HepG2 (cell line): ENCODE results near the gene APBB1. TPM values are rescaled to one million over a fixed set of nuclear protein-coding genes. Genes with fewer than 3 reads are reported as not detected.

ENCODE experiments used
- ATAC-seq: fragments of 200-7000 bp; cut with Tn5 transposase; 3 replicates; pipeline ENCODE4 v1.9.1; 2020; ENCODE audit warnings: mild to moderate bottlenecking, moderate library complexity
- BruUV-seq: library from RNA; stranded (reverse); fragments of 400-500 nt; replicated peaks from 2 replicates; lab custom pipeline; 2021; lab: Mats Ljungman, UMichigan
- CTCF ChIA-PET: fragments of 300-600 bp; formaldehyde crosslinking; extraction: SDS; loops from one replicate; lab custom pipeline; 2021; ENCODE audit warnings: low total read pairs, inconsistent platforms, low intra/inter-chr PET ratio; lab: Yijun Ruan, JAX
- POLR2A ChIA-PET: fragments of 350-600 bp; sonication (Branson Sonifier 250); formaldehyde crosslinking; loops from one replicate; lab custom pipeline; 2020; ENCODE audit warnings: antibody characterized with exemption, inconsistent platforms; lab: Yijun Ruan, JAX
- DNase-seq: peaks from one replicate; pipeline ENCODE4 v3.0.0-alpha.2; 2015; ENCODE audit warnings: low spot score
- FAIRE-seq: peaks from 3 replicates; lab custom pipeline; 2011; peaks lifted over from hg19 to GRCh38; lab: Jason Lieb, UNC
- H2AFZ ChIP-seq: one replicate; pipeline ENCODE4 v1.6.1; 2011; ENCODE audit warnings: low read length, inconsistent platforms
- H3K27ac ChIP-seq: fragments of 300-600 bp; 3 replicates; pipeline ENCODE4 v1.8.0; 2011; ENCODE audit warnings: mixed run types, mild to moderate bottlenecking, mixed read lengths, low read length, inconsistent platforms; ENCODE audit not compliant: insufficient read depth; ENCODE audit errors: extremely low read length
- H3K27me3 ChIP-seq, 2 experiments: fragments of 200-600 bp in 1 of 2; 2 replicates in 1 of 2; 3 replicates in 1 of 2; pipeline versions ENCODE4 v1.6.0 to v1.8.0; 2011; ENCODE audit warnings: low read length in 2 of 2, mild to moderate bottlenecking in 2 of 2, moderate library complexity in 2 of 2, inconsistent platforms in 1 of 2; ENCODE audit not compliant: insufficient read depth in 2 of 2, control insufficient read depth in 1 of 2
- H3K36me3 ChIP-seq, 2 experiments: fragments of 200-600 bp in 1 of 2; replicated peaks in 1 of 2; 2 replicates in 1 of 2; 3 replicates in 1 of 2; pipeline versions ENCODE4 v1.5.1 to v1.8.0; 2011; ENCODE audit warnings: low read length in 2 of 2, inconsistent platforms in 1 of 2; ENCODE audit not compliant: insufficient read depth in 2 of 2, control insufficient read depth in 1 of 2
- H3K4me1 ChIP-seq: 2 replicates; pipeline ENCODE4 v1.5.1; 2012; ENCODE audit warnings: low read length, inconsistent platforms; ENCODE audit not compliant: insufficient read depth
- H3K4me2 ChIP-seq: 2 replicates; pipeline ENCODE4 v1.6.0; 2011; ENCODE audit warnings: low read depth, low read length, inconsistent platforms
- H3K4me3 ChIP-seq, 3 experiments: fragments of 200-600 bp in 1 of 3; sonication (generic), shearing (Covaris generic) in 1 of 3; replicated peaks in 1 of 3; 2 replicates each; pipeline ENCODE4 v1.5.1; 2011 to 2016; ENCODE audit warnings: low read length in 3 of 3, inconsistent platforms in 2 of 3, low read depth in 2 of 3, mild to moderate bottlenecking in 2 of 3, control low read depth in 1 of 3, mixed read lengths in 1 of 3; ENCODE audit not compliant: insufficient read depth in 1 of 3
- H3K79me2 ChIP-seq: one replicate; pipeline ENCODE4 v1.6.1; 2011; ENCODE audit warnings: low read length, inconsistent platforms; ENCODE audit not compliant: insufficient read depth
- H3K9ac ChIP-seq: 2 replicates; pipeline ENCODE4 v1.6.0; 2011; ENCODE audit warnings: mild to moderate bottlenecking, low read depth, low read length, inconsistent platforms; ENCODE audit not compliant: insufficient read depth
- H3K9me3 ChIP-seq: 2 replicates; pipeline ENCODE4 v1.5.1; 2012; ENCODE audit warnings: mild to moderate bottlenecking, low read length
- H4K20me1 ChIP-seq: 2 replicates; pipeline ENCODE4 v1.6.0; 2011; ENCODE audit warnings: inconsistent platforms, mild to moderate bottlenecking, low read length, moderate library complexity; ENCODE audit not compliant: insufficient read depth
- DZIP1 ChIP-seq: sonication (generic); formaldehyde crosslinking; IDR thresholded peaks from 2 replicates; pipeline ENCODE4 v1.5.0; 2020; ENCODE audit warnings: mild to moderate bottlenecking, missing genetic modification reagents
- GPN1 ChIP-seq: sonication (generic); formaldehyde crosslinking; IDR thresholded peaks from 2 replicates; pipeline ENCODE4 v1.5.1; 2020; ENCODE audit warnings: missing genetic modification reagents, borderline replicate concordance
- JUNB ChIP-seq: sonication (generic); formaldehyde crosslinking; IDR thresholded peaks from 2 replicates; pipeline ENCODE4 v1.8.0; 2022; ENCODE audit warnings: missing genetic modification reagents, mild to moderate bottlenecking, borderline replicate concordance
- MBD4 ChIP-seq: IDR thresholded peaks from 2 replicates; pipeline ENCODE4 v1.6.1; 2012; ENCODE audit warnings: low read length, inconsistent platforms, borderline replicate concordance
- NFE2L1 ChIP-seq: sonication (generic); formaldehyde crosslinking; IDR thresholded peaks from 2 replicates; pipeline ENCODE4 v1.4.0; 2020; ENCODE audit warnings: missing genetic modification reagents, mild to moderate bottlenecking, borderline replicate concordance
- NFKBIZ ChIP-seq: IDR thresholded peaks from 2 replicates; pipeline ENCODE4 v1.6.1; 2018; ENCODE audit warnings: missing genetic modification reagents, missing compliant biosample characterization
- POLR2AphosphoS2 ChIP-seq: IDR thresholded peaks from 2 replicates; pipeline ENCODE4 v1.6.1; 2011; ENCODE audit warnings: low read depth, low read length, improper control_type of control experiment
- SALL1 ChIP-seq: sonication (generic); formaldehyde crosslinking; IDR thresholded peaks from 2 replicates; pipeline ENCODE4 v1.8.0; 2022; ENCODE audit warnings: mild to moderate bottlenecking, missing genetic modification reagents
- SNRNP70 ChIP-seq: fragments of 200-400 bp; formaldehyde crosslinking; IDR thresholded peaks from 2 replicates; pipeline ENCODE4 v1.6.1; 2017; ENCODE audit warnings: mild to moderate bottlenecking, low read depth, low read length, moderate library complexity
- TBX2 ChIP-seq: sonication (generic); formaldehyde crosslinking; IDR thresholded peaks from 2 replicates; pipeline ENCODE4 v1.5.0; 2020; ENCODE audit warnings: missing genetic modification reagents, mild to moderate bottlenecking, borderline replicate concordance
- ZNF30 ChIP-seq: sonication (generic); formaldehyde crosslinking; IDR thresholded peaks from 2 replicates; pipeline ENCODE4 v1.5.0; 2020; ENCODE audit warnings: mild to moderate bottlenecking, missing genetic modification reagents
- whole genome bisulfite sequencing: methylation state at CpG from one replicate; pipeline ENCODE4 v1.1.6; 2017; ENCODE audit warnings: low lambda C conversion rate; 5-methylcytosine and 5-hydroxymethylcytosine counted together
- in situ Hi-C: cut with HindIII; loops from 2 replicates; pipeline ENCODE4 v1.10.0; 2017; ENCODE audit warnings: low pct_unique_long_range_greater_than_20kb; ENCODE audit not compliant: extremely low pct_ligation_motif_present
- intact Hi-C: fragments of 100-400 bp; cut with micrococcal nuclease; formaldehyde crosslinking; loops from one replicate; pipeline ENCODE4 v1.10.0; 2022; ENCODE audit not compliant: unreplicated experiment
- polyA plus RNA-seq, 8 experiments: library from polyadenylated mRNA; depleted of rRNA in 3 of 8; stranded (reverse) in 7 of 8; unstranded in 1 of 8; fragments of >200 nt; fragmentation: Illumina TruSeq in 4 of 8; extraction: Trizol in 4 of 8; gene quantifications; 2 replicates each; pipeline versions ENCODE4 v1.2.1 to v1.2.3, GENCODE V29; 2011 to 2016; ENCODE audit warnings: low read depth in 4 of 8, missing spikeins in 1 of 8, mixed read lengths in 1 of 8; ENCODE audit not compliant: insufficient read depth in 1 of 8
- total RNA-seq, 5 experiments: library from RNA; depleted of rRNA; stranded (reverse); fragments of >200 nt; fragmentation: Illumina TruSeq; extraction: Trizol; gene quantifications; 2 replicates each; pipeline ENCODE4 v1.2.3, GENCODE V29; 2016; ENCODE audit warnings: low read depth in 1 of 5

Gene APBB1
- total and polyA plus RNA-seq, 2 of the 13 experiments (the other 11 are each of a cell fraction or from before 2014, with no cell fraction given): 1.7 to 3.5 TPM

DNA sequence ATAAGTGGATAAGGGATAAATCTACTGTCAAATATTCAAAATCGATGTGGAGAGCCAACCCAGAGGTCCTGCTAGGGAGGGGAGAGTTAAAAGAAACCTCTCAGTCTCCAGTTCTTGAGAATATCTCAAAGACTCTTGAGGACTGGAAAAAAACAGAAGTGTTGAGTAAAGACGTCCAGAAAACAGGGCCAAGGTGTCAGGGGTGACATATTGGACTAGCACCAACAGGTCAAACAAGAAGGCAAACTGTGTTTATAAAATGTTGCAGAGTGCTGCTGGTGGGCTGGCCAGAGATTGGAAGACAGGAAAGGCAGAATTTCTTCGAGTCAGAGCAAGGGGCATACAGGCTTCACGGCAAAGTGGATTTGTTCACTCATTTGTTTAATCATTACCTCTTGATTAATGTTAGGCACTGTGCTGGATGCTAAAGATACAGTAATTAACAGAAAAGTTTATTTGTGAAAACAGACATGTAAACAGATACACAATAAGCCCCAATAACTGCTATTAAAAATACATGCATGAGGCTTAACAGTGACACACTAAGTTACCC is 62.3 kb downstream of the APBB1 start:
- DNase-seq: no peak
- intact Hi-C loops: loop anchor here (10.0 kb wide), 1 partner anchor 882 kb away; no protein-coding TSS in a partner anchor
- H3K4me1 ChIP-seq: peaks cover 22% of the 10 kb centered on the region
- WGBS: 10% methylated on average over 4 of the region's 4 CpGs
- H4K20me1 ChIP-seq: no peaks in the 10 kb centered on the region
- no peak for ATAC-seq
- ChIA-PET CTCF (no interaction called here), POLR2A (no interaction called here)
- in situ Hi-C loops: no loop called here
- no peaks in the 10 kb centered on the region for H3K36me3 ChIP-seq
- H3K9me3 ChIP-seq: no peaks in the 10 kb centered on the region
- no TSS peak for BruUV-seq
- no peak overlapping the region for H3K27ac ChIP-seq
- H3K4me3 ChIP-seq: no peak overlapping the region
- no peak overlapping the region for H2AFZ ChIP-seq
- no peak for FAIRE-seq
- no peaks in the 10 kb centered on the region for H3K79me2 ChIP-seq
- H3K4me2 ChIP-seq: no peak overlapping the region
- TF ChIP-seq DZIP1 (no peak), GPN1 (CRISPR knock-in tag) (no peak), NFKBIZ (CRISPR knock-in tag) (no peak), SALL1 (CRISPR knock-in tag) (no peak), POLR2AphosphoS2 (no peak), NFE2L1 (CRISPR knock-in tag) (no peak), TBX2 (CRISPR knock-in tag) (no peak), MBD4 (no peak), ZNF30 (no peak), JUNB (CRISPR knock-in tag) (no peak), SNRNP70 (no peak)
- no peak overlapping the region for H3K9ac ChIP-seq
- H3K27me3 ChIP-seq: no peaks in the 10 kb centered on the region
